Hematopoietic multipotent progenitor cell treated with erythropoietin and hydrocortisone succinate and interleukin-3 and kit ligand, for 6 days (in vitro differentiated cells): ENCODE data around the gene CASP14.
"Not testable (repeated sequence)": the region's sequence is repeated elsewhere in the genome, so short reads cannot be mapped to it uniquely, and the experiment has no call there.

ENCODE experiments used
- DNase-seq: peaks from one replicate; pipeline ENCODE4 v3.0.0-alpha.2; 2015

CASP14 gene, protein sequence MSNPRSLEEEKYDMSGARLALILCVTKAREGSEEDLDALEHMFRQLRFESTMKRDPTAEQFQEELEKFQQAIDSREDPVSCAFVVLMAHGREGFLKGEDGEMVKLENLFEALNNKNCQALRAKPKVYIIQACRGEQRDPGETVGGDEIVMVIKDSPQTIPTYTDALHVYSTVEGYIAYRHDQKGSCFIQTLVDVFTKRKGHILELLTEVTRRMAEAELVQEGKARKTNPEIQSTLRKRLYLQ

DNA sequence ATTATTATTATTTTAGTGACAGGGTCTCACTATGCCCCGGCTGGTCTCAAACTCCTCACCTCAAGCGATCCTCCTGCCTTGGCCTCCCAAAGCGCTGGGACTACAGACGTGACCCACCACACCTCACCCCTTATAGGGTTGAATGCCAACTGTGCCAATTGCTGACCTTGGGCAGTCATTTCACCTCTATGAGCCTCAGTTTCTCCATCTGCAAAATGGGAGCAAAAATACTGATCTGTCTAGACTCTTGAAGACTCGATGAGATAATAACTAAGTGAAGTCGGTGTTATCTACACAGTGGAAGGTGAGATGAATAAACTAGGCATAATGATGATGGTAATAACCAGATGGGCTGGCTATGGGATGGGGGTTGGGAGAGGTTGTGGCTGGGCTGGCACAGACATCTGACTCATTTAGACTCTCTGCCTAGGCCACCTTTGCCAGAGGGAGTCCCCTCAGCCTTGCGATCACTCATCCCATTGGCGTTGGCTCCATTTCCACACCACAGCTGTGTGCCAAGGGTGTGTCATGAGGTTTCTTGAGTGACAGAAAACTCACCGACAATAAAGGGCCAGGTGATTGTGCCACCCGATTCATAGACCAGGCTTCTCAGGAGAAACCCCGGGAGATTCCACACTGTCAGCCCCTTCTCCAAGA lies at the start of gene CASP14:
CASP14 (plus strand) TSS at position 596 of the 657 bp plus-strand sequence. CDS start 2,772 bp downstream, outside the sequence.
- no peak for DNase-seq

DNA sequence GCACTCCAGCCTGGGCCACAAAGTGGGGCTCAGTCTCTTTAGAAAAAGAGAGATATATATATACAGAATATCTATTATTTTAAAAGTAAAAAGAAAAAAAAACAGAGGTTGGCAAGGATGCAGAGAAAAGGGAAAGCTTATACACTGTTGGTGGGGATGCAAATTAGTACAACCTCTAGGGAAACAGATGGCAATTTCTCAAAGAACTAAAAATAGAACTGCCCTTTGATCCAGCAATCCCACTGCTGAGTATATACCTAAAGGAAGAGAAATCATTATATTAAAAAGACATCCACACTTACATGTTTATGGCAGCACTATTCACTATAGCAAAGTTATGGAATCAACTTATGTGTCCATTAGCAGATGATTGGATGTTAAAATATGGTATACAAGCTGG lies 41.0 kb upstream of the CASP14 start:
- DNase-seq: no peak

DNA sequence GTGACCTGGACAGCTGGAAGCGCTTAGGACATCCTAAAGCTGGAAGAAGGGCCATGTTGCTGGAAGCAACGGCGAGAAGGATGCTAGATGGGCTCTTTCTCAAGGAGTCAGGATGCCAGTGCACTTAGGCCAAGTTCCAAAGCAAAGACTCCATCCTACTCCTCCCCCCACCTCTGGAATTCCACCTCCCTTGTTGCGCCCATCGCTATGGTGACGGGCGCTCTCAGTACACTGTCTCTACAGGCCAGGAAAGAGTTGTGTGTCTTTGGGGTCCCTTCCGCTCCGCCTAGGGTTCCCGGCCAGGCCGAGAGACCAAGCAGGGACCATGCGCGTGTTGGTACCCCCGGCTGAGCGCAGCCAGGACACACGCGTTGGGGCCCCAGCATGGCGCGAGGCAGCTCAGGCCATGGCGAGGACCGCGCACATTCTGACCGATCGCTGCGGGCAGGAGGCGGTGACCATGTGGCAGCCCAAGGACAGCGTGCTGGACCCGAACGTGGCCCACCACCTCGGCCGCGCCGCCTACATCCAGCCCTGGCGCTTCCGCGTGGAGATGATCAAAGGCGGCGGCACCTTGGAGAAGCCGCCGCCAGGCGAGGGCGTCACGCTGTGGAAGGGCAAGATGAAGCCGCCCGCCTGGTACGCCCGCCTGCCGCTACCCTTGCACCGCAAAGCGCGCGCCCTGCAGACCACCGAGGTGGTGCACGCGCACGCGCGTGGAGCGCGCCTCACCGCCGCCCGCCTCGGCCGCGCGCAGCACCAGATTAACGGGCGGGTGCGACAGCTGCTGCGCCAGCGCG lies 38.6 kb upstream of the CASP14 start:
- peak; percentile 14 for DNase-seq

DNA sequence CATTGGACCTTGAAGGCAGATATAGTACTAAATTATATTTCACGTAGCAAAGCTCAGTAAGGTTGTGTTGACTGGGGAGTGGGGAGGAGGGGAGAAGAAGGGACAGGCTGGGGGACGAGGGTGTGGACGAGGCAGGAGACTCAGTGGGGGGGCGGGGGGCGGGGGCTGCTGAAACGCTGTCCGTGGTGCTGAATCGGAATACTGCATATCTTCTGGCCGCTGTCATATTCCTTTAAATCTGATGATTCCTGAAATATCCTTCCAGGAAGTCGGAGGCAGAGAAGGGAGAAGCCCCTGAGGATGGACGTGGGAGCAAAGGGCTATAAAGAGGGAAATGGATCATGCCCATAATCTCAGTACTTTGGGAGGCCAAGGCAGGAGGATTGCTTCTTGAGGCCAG lies 34.7 kb upstream of the CASP14 start:
- DNase-seq: peak; percentile 43

DNA sequence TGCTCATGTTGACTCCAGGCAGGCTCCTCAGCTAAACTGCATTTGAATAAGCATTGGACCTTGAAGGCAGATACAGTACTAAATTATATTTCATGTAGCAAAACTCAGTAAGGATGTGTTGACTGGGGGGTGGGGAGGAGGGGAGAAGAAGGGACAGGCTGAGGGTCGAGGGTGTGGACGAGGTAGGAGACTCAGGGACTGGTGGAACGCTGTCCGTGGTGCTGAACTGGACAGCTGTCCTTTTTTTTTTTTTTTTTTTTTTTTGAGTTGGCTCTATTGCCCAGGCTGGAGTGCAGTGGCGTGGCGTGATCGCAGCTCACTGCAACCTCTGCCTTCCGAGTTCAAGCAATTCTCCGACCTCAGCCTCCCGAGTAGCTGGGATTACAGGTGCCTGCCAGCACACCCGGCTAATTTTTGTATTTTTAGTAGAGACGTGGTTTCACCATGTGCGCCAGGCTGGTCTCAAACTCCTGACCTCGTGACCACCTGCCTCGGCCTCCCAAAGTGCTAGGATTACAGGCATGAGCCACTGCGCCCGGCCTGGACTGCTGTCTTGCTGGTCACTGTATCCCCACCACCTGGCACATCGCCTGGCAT lies 33.2 kb upstream of the CASP14 start:
- DNase-seq: peak; percentile 70

DNA sequence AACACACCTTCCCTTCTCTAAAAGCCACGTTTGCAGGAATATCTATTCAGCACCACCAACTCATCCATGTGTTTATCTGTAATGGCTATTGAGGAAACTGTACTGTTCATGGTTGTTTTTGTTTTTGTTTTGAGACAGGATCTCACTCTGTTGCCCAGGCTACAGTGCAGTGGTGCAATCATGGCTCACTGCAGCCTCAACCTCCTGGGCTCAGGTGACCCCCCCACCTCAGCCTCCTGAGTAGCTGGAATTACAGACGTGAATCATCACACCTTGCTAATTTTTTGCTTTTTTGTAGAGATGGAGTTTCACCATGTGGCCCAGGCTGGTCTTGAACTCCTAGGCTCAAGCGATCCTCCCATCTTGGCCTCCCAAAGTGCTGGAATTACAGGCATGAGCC lies 30.4 kb upstream of the CASP14 start:
- not testable (repeated sequence) for DNase-seq

DNA sequence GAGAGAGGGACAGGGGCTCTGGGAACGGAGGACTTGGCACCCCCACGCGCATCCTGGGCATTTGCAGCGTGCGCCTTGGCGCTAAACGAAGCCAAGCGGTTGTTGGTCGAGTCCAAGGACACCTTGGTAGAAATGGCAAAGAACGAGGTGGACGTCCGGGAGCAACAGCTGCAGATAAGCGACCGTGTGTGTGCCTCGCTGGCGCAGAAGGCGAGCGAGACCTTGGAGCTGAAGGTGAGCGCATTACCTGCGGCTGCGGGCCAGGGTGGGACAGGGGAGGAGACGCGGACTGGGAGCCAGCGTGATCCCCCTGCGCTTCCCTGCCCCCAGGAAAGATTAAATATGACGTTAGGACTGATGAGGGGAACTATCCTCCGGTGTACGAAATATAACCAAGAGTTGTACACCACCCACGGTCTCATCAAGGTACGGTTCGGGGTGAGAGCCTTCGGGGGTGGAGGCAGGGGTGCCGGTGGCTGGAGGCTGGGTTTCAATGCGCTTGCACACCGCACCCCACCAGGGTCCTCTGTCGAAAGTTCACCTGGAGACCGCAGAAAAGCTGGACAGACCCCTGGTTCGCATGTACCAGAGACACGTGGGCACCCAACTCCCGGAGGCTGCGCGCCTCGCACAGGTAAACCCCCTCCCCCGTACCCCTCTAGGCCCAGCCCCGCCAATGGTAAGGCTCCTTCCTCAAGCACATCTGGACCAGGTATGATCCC lies 27.8 kb upstream of the CASP14 start:
- no peak for DNase-seq

DNA sequence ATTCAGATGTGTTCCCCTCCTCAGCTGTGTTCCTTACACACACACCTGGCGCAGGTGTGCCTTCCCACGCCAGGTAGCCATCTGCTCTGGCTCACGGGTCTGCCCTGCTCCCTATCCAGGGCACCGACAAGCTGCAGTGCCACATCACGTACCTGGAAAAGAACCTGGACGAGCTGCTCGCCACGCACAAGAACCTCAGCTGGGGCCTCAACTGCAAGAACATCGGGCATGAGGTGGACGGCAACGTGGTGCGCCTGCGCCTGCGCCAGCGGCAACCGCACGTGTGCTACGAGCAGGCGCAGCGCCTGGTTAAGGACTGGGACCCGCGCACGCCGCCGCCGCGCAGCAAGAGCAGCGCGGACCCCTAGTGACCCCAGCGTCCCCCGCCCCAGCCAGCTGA lies 26.5 kb upstream of the CASP14 start:
- no peak for DNase-seq

DNA sequence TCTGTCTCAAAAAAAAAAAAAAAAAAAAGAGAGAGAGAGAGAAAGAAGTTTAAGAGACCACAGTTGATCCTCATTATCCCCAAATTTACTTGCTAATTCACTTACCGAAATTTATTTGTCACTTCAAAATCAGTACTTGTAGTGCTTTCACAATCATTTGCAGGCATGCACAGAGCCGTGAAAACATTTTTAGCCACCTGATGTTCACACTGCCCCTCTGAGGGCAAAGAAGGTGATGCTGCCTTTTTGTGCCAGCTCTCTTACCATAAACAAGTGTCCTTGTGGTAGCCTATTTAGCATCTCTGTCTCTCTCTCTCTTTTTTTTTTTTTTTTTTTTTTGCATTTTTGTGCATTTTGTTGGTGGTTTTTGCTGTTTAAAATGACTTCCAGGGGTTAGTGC lies 24.1 kb upstream of the CASP14 start:
- DNase-seq: peak; percentile 61

DNA sequence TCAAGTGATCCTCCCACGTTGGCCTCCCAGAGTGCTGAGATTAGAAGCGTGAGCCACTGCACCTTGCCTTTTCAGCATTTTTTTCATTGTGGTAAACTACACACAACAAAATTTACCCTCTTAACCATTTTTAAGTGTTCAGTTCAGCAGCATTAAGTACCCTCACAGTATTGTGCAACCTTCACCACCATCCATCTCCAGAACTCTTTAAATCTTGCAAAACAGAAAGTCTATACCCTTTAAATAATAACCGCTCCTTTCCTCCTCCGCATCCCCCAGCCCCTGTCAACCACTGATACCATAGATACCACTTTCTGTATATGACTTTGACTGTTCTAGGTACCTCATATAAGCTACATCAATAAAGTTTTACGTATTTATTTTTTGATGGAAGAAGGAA lies 20.8 kb upstream of the CASP14 start:
- DNase-seq: no peak

DNA sequence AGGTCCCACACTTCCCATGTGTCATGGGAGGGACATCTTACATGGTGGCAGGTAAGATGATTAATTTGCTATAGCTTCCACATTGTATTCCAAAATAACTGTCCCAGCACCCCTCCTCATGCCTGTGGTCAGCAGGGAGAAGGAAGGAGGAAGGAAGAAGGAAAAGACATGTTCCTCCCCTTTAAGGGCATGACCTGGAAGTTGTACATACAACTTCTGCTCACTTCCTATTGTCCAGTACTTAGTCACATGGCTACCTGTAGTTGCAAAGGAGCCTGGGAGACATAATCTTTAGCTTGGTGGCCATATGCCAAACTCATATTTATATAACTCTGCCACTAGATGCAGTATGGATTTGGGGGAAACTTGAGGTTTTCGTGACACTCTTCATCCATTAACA lies 17.6 kb upstream of the CASP14 start:
- no peak for DNase-seq

DNA sequence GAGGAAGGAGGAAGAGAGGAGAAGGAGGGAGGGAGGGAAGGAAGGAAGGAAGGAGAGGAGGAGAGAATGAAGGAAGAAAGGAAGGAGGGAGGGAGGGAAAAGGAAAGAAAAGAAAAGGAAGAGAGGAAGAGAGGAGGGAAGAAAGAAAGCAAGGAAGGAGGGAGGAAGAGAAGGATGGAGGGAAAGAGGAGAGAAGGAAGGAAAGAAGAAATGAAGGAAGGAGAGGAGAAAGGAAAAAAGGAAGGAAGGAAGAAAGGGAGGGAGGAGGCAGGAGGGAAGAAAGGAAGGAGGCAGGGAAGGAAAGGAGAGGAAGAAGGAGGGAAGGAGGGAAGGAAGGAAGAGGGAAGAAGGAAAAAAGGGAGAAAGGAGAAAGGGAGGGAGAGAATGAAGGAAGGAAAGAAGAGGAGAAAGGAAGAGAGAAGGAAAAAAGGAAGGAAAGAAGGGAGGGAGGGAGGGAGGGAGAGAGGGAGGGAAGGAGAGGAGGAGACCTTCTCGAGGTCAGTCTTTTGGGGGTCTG lies 13.4 kb upstream of the CASP14 start:
- DNase-seq: no peak

DNA sequence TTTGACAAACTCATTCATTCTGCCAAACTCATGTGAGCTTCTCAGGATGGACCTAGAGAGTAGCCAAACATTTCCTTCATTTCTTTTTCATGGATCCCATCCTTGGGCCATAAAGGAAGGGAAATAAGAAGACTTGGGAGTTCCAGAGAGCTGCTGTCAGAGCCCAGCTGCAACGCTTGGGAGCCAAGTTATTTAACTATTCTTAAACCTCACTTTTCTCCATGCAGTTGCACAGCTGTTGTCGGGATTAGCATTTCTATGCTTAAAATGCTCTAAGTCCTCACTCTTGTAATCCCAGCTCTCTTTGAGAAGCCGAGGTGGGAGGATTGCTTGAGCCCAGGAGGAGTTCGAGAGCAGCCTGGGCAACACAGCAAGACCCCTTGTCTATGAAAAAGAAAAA lies 11.7 kb upstream of the CASP14 start:
- DNase-seq: no peak

DNA sequence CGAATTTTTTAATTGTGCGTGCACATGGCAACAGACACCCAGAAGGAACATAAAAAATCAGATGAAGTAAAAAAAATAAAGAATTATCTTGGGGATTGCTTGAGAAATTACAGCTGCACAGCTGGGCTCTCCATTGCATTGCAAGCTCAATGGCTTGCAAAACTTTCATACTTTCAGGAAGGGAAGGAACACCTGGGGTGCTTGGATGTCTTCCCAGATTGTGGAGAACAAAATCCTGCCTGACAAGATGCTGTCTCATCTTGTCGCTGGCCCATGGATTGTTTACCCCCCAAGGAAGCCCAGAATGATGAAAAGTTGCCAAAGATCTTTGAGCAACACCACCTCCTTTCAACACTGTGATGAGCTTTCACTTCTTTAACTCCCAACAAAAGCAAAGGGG lies 11.0 kb upstream of the CASP14 start:
- no peak for DNase-seq

DNA sequence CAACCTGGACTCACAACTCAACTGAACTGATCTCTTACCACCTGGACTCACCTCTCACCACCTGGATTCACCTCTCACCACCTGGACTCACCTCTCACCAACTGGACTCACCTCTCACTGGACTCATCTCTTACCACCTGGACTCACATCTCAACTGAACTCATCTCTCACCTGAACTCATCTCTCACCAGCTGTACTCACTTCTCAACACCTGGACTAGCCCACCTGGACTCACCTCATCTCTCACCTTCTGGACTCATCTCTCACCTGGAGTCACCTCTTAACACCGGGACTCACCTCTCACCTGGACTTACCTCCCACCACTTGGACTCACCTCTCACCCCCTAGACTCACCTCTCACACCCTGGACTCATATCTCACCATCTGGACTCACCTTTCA lies 7.3 kb upstream of the CASP14 start:
- no peak for DNase-seq

DNA sequence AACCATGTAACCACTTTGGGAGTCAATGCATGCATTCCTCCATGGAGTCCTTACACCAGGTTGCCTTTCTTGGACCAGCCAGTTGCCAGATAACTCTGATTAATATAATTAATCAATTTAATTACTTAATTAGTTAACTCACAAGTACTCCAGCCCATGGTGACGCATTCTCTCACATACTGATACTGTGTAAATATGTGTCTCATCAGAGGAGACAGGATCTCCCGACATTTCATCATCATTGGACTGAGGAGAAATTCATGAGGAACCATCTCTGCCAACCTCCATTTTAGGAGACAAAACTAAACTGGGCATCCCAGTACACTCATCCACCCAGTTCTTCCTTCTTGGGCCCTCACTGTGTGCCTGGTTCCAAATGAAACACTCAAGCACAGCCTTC lies 6.5 kb upstream of the CASP14 start:
- DNase-seq: no peak

DNA sequence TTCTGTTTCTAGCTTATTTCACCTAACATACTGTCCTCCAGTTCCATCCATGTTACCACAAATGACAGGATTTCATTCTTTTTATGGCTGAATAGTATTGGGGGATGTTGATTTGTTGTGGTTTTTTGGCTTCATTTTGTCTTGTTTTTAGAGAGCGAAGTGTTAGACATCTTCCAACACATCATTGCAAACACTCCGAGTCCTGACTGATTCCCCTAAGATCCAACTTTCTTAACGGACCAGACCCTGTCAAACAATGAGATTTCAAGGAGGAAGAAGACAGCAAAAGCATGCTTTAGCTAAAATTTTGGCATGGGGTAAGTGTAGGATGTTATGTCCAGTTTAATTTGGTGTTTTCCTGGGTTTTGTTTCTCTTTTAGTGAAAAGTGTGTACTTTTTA lies 3.8 kb upstream of the CASP14 start:
- no peak for DNase-seq

DNA sequence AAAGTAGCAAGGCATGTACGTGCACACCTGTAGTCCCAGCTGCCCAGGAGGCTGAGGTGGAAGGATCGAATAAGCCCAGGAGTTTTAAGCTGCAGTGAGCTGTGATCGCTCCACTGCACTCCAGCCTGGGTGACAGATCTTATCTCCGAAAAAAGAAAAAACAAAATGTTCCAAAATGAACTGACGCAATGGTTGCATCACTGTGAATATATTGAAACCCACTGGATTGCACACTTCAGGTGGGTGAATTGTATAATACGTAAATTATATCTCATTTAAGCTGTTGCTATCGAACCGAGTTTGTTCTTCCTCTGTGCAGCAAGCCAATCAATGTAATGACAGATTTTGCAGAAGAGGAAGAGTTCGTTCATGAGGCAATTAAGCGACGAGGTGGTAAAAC lies 1.6 kb upstream of the CASP14 start:
- DNase-seq: no peak

DNA sequence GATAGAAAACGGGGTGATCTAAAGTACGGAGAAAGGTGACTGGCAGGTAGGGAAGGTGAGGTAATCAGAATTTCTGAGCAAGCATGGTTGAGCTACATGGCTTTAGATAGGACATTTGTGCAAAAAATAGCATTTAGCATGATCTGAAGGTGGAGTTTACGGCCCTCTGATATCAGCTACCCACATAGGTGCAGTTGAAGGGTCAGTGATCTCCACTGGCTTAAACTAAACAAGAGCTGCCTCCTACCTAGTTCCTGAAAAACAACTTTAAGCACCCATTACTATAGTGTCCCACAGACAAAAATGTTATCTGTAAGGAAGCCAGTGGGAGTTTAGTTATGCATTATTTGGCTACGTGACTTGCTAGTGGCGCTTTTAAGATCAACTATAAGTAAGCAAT lies 1.2 kb upstream of the CASP14 start:
- no peak for DNase-seq

DNA sequence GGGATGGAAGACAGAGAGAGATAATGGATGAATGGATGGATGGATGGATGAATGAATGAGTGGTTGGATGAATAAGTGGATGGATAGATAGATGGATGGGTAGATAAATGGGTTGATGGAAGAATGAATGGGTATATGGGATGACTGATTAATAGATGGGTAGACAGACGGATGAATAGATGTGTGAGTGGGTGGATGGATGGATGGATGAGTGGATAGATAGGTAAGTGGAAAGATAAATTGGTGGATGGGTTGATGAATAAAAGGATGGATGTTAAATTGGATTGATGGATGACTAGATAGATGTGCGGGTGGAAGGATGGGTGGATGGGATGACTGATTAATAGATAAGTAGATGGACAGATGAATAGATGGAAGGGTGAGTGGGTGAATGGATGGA lies 1.4 kb downstream of the CASP14 start:
- DNase-seq: no peak

DNA sequence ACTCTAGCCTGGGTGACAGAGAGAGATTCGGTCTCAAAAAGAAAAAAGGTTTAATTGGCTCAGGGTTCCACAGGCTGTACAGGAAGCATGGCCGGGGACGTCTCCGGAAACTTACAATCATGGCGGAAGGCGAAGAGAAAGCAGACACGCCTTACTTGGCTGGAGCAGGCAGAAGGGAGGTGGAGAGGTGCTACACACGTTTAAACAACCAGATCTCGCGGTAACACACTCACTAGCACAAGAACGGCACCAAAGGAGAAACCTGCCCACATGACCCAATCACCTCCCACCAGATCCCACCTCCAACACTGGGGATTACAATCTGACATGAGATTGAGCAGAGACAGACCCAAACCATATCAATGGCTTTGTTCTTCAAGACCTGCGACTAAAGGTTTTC lies 12.8 kb downstream of the CASP14 start:
- no peak for DNase-seq

DNA sequence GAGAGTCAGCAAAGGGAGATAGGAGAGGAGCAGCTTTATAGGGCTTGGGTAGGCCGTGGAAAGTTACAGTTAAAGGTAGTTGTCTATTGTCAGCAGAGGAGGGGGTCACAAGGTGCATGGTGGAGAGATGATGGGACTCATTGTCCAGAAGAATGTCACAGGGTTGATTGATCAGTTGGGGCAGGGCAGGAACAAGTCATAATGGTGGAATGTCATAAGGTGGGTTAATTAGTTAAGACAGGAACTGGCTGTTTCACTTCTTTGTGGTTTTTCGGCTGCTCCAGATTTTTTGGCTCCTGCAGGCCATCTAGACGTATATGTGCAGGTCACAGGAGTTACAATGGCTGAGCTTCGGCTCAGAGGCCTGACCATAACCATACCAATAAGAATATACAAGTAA lies 21.1 kb downstream of the CASP14 start:
- DNase-seq: not testable (repeated sequence)
